Measurements from ENCODE around the gene SHC3.

SHC3 gene

DNA sequence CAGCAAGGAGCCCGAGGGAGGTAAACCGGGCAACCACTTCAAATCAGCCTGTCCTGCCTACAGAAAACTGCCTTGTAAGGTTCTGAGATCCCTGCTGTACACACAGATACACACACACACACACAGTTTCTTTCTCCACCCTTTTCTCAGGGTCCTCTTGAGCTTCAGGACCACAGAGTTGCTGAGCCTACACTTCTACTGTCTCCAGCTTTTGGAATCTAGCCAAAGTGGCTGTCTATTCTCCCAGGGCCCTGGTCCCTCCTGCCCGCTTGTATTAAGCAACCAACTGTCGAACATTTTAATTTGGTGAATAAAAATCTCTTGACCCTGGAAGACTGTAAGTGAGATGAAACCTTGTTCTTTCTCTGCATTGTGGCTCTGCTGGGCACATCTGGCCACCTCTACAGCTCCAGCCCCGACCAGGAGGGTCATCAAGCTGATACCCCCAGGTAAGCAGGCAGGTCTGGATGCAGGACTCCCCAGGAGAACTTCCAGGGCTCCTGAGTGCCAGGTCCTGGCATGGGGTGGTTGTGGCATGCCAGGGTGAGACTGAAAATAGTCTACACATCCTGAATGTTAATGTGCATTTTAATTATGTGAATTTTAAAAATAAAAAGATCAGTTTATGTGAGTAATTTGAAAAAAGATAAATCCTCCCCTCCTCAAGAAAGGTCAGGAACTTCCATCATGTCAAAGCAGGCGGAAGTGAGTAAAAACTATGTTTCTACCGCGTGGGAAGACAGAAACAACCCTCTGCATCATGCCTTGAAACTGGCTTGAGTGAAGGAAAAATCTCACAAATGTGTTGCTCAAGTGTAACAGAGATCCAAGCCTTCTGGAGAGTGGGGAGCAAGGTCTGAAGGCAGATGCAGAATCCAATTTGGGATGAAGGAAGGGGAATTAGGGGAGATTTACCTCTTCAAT, 202.4 kb downstream of the SHC3 start:
- DNase-seq = no peak

DNA sequence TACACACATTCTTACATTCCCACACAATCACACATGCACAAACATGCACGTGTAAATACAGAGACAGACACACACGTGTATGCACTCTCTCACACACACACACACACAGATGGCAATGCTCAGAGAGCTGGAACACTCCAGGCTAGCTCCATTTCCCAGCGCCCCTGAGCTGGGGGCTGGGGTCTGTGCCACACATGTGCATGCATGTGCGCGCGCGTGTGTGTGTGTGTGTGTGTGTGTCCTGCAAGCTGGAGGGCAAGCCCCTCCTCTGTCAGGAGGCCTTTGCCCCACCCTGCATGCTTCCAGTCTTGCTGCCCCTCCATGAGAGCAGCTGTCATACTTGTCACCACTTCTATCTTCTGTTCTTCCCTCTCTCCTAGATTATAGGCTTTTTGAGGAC, 204.0 kb downstream of the SHC3 start:
- no peak for DNase-seq

DNA sequence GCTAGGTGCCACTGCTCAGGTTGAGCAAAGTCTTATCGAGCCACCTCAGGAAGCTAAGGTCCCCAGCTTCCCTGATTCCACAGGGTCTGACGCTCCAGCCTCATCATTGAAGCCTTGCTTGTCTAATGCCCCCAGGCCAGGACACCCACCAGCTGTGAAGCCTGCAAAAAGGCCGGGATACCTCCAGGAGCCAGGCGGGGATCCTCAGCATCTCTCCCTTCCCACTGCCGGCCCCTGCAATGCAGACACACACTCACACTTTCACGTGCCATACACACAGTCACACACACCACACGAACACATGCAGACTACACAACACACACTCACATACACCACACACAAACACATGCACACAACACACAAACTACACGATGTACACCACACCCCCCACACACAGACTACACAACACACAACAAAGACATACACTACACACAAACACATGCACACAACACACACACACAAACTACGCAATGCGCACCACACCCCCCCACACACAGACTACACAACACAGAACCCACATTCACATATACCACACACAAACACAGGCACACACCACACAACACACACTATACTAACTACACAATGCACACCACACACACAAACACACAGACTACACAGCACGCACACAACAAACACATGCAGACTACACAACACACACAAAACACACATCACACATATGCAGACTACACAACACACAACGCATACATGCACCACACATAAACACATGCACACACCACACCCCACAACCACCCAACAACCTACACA, 205.2 kb downstream of the SHC3 start:
- no peak for DNase-seq

DNA sequence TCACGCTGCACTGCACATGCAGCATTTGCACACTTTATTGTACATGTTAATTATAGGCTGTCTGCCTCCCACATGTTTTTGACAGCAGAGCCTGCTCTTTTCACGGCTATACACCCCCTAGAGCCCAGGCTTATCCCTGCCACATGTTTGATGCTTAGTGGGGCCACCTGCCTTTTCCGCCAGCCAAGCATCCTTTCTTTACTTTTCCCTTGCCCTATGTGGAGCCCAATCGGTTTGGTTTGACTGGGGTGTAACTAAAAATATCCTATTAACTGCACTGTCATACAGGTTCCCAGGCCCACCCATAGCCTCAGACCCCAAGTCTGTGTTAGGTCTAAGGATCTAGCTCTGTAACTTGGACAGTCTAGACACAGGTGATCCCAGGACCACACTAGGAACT, 206.2 kb downstream of the SHC3 start:
- DNase-seq = no peak

DNA sequence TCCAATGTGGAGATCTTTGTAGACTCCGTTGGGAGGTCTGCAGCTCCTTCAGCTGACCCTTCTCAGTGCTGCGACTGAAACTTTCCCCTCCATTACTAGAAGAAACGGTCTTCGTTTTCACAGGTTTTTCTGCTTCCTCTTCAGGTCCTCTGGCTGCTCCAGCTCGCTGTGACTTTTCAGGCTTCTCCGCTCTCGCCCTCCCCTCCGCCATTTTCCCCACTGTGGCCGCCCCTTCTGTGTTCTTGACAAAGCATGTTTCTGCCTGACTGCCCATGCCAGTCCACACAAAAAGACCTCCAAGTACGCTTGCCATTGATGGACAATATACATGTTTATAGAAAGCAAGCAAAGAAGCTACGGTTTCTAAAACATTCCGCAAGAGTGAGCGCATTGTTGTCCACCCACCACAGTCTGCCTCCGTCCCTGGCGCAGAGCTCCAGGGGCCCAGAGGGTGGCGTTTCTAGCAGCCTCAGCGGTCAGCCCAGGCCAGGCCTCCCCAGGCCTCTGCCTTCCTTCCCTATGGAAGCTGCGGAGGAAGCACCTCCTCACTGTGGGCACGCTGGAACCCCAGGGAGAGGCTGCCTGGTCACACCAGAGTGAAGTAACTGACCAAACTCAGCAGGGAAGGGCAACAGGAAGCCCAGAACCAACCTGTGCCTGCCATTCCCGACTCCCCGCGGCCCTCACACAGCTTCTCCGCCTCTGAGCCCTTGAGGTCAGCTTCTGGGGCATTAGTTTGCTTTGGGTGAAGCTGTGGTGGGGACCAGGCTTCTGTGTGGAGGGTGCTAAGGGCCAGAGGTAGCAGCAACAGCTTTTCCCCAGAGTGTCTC, 207.3 kb downstream of the SHC3 start:
- no peak for DNase-seq

DNA sequence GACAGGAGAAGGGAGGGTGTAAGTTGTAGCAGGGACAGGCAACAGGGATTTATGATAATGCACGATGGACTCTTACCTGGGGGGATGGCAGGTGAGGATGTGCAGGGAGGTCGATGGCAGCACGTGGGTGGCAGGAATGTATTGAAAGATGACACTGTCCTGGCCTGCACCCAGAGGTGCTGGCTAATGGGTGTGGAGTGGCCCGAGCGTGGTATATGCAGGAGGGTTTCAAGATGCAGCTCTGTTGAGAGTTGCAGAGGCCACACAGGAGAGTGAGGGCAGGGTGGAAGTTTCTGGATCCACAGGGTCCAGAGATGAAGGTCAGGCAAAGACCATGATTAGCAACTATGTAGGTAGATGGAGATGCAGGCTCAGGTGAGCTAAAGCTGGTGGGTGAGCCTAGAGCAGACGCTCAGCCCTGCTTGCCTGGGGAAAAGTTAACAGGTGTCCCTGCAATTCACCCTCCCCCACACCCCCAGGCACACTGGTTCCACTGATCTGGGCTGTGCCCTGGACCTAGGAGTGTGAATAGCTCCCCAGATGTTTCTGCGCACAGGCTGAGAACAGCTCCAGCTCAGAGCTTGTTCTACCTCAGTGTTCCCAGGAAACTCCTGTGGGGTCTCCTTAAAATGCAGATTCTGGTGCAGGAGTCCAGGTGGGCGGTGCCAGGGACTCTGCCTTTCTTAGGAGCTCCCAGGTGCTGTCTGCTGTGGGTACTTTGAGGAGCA, 208.8 kb downstream of the SHC3 start:
- DNase-seq = no peak

DNA sequence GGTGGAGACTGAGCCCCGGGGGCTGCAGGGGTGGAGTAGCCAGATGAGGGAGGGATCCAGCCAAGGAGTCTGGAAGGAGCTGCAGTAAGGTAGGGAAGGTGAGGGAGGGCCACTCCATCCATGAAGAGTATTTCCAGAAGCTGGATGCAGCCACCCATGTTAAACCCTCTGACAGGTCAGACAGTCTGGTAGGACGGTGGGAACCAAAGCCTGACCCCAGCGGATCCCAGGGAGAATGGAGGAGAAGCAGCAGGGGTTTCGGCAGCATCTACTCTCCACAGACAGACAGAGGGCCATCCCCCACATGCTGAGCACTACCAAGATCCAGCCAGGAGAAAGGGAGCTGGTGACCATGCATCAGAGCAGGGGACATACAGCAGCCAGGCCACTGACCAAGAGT, 209.8 kb downstream of the SHC3 start:
- no peak for DNase-seq

DNA sequence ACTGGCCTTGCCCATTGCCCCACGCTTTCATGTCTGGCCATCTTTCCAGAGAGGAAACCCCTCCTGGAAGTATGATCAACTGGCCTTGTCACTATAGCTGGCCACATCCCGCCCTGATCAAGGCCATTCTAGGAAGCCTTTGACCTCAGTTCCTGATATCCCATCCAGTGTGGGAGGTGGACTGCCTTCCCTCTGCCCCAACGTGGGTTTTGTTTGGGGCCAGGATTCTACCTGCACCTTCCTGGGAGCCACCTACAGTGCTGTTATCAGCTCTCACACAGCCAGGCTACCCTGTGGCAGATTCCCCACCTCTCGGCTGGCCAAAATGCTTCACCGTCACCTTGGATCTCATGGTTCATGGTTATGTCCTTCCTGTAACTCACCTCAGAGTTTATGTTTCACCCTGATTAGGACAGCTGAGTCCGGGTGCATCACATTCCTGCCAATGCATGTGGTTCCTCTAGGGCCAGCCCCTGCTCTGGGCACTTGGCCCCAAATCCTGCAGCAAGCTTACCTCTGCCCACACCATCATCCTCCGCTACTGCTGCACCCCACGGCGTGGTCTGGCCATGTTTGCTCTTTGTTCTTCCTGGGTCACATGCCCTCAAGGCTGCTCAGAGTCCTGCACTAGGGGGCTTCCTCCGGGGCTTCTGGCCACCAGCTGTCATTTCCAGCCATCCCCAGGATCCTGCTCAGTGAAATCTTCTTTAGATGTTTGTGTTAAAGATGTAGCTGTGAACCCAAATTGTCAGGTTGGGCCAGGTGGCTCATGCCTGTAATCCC, 211.5 kb downstream of the SHC3 start:
- no peak for DNase-seq

DNA sequence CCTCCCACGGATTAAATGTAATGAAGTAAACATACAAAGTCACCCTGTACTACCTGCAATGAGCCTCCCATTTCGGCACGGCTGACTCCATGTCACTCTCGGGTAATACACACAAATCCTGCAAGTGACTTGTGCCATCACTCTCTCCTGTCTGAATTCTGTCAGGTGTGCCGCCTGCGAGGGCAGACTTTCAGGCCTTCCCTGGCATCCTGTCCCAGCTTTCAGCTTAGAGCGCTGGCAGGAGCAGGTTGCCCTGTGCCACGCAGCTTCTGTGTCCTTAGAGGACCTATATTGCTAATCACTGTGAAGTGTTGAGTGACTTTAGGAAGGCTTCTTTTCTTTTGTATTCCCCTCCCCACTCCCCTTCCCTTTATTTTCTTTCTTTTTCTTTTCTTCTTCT, 213.1 kb downstream of the SHC3 start:
- no peak for DNase-seq

DNA sequence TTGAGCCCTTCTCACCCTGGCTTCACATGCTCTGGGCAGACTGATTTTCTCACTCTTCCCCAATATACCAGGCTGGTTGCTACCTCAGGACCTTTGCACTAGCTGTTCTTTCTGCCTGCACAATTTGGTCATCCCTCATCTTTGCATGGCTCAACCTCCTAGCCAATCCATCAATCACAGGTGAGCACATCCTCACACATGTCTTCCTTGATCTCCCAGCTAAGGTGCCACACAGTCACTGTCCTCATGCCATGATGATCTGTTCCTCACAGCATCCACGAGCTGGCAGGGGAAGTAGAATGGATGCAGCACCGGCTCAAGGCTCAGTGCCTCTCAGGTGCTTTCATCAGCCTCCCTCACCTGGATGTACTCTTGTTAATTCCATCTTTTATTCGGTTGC, 218.0 kb downstream of the SHC3 start:
- no peak for DNase-seq

DNA sequence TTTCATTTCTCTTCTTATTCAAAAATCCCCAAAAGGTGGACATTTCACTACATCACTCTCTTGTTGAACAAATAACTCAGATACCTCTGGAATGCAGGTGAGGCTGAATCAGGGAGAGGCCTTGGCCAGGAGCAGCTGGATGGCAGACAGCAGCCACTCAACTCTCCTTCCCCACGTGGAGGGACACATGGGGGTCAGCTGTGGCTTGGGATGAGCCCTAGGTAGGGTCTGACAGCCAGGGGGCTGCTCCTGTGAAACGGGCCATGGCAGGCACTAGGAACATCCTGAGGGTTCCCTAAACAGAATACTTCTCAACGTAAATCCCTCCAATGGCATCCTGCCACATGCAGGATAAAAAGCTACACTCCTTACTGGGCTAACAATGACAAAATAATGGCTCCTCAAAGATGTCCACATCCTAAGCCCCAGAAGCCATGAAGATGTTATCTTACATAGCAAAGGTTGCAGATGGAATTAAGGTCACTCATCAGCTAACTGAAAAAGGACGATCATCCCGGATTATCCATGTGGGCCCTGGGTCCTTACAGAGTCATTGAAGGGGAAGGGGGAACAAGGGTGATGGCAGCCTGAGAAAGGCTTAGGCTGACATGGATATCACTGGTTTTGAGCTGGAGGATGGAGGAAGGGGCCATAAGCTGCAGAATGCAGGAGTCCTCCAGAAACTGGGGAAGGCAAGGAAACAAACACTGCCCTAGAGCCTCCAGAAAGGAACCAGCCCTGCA, 218.7 kb downstream of the SHC3 start:
- no peak for DNase-seq

DNA sequence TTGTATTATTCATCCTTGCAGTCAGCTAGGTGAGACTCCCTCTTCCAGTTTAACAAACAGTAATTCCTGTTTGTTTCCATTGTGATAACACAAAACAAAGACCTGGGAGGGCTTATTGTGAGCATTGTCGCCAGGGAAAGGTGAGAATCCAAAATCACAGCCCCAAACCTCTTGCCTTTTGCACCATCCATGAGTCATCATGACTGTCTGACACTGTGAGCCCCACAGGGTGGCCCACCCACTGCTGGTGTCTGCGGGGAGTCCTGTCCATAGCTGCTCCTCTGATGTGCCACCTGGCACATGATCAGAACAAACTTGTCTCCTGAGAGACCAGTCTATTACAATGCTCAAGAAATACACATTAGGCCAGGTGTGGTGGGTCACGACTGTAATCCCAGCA, 221.1 kb downstream of the SHC3 start:
- no peak for DNase-seq
